Measurements from ENCODE around the gene COX15. TPM values are rescaled to one million over a fixed set of nuclear protein-coding genes. Genes with fewer than 3 reads are reported as not detected.

Gene COX15
- polyA plus RNA-seq (2011; rRNA removed) (16.3 and 19.3 TPM in 2 replicates), polyA minus RNA-seq (2011; rRNA and poly(A)+ RNA removed) (8.5 and 10.4 TPM in 2 replicates)

DNA sequence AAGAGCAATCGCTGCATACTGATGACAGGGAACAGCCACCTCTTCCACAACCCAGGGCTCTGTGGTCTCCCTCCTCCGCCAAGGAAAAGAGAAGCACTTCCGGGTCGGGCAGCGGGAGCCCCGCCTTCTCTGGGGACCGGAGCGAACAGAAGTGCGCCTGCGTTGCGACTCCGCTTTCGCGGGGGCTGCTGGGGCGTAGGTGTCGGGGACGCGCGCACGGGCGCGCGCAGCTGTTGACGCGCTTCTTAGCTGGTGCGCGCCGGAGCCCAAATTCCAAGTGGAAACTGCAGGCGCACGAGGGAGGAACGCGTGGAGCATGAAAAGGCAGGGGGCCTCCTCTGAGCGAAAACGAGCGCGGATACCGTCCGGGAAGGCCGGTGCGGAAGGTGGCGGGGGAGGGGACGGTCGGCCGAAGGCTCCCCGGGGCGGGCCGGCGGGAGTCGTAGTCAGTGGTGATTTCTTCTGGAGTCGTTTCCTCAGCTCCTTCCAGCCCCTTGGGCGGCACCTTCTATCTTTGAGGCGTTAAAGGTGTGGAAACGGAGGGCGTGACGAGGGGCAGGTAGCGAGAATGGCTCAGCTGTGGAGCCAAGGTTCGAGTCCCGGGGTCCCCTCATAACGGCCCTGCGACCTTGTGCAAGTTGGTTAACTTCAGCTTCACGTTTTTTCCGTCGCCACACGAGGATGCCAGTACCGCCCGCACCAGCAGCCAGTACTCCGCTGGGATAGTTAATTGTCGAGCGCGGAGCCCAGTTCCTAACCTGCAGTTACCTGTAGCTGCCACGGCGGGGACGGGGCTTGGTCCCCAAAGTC is at the start of gene COX15, which contains the start of gene CUTC:
TSS of gene COX15 (minus strand) at position 95 of the 810 bp plus-strand sequence. CDS start at position 17, 78 bp downstream.
TSS of gene CUTC (plus strand) at position 202 of the 810 bp plus-strand sequence. CDS start at position 317, 115 bp downstream.
- TF ChIP-seq, protein P1, sequence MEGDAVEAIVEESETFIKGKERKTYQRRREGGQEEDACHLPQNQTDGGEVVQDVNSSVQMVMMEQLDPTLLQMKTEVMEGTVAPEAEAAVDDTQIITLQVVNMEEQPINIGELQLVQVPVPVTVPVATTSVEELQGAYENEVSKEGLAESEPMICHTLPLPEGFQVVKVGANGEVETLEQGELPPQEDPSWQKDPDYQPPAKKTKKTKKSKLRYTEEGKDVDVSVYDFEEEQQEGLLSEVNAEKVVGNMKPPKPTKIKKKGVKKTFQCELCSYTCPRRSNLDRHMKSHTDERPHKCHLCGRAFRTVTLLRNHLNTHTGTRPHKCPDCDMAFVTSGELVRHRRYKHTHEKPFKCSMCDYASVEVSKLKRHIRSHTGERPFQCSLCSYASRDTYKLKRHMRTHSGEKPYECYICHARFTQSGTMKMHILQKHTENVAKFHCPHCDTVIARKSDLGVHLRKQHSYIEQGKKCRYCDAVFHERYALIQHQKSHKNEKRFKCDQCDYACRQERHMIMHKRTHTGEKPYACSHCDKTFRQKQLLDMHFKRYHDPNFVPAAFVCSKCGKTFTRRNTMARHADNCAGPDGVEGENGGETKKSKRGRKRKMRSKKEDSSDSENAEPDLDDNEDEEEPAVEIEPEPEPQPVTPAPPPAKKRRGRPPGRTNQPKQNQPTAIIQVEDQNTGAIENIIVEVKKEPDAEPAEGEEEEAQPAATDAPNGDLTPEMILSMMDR (IDR thresholded peaks at IDR 0.05; ENCODE audit: insufficient read depth, low read depth, low read length), result peak; percentile 45
- CTCF ChIA-PET, result interaction anchor here (0.5 to 3.5 kb wide), 15 partner anchors 8 to 465 kb away, joined by 3 to 23 read pairs (median 4); no protein-coding TSS in a partner anchor

DNA sequence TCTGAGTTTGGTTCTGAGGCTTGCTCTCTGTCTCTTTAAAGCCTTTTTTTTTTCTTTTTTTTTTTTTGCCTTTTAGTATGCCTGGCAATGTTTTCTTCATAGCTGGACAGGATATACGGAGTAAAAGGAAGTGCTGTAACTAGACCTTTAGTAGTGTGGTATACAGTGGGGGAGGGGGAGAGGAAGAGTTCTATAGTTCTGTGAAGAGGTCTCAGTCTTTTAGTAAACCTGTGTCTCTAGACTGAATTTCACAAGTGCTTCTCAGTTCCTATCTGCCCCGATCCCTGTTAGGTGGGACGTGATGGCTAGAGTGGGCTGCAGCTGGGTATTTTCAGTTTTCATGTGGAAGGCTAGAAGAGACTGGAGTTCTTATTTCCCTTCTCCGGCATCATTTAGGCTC is 47.4 kb upstream of the COX15 start:
- Histone ChIP-seq H3K36me3 (ENCODE audit: control insufficient read depth, insufficient read depth, low read length) (no peaks in the 10 kb centered on the region), H3K27me3 (ENCODE audit: control insufficient read depth, insufficient read depth, low read length) (no peaks in the 10 kb centered on the region), H3K4me3 (ENCODE audit: low read depth, low read length) (peak overlapping the region; percentile 16; the same call in 1 of the 2 replicates)
- ChIA-PET POLR2A (interaction anchor here (0.5 kb wide), 1 partner anchor 390 kb away, joined by 8 read pairs; no protein-coding TSS in a partner anchor), CTCF (no interaction called here)
- no peak for DNase-seq (ENCODE audit: low read depth)
- TF ChIP-seq, protein P1 (IDR thresholded peaks at IDR 0.05; ENCODE audit: insufficient read depth, low read depth, low read length), result no peak

More for the DNA sequence above, at the start of gene COX15, which contains the start of gene CUTC:
- peak; percentile 80 for DNase-seq (ENCODE audit: low read depth)
- POLR2A ChIA-PET, result interaction anchor here (0.6 to 1.0 kb wide), 2 partner anchors 8 to 73 kb away, joined by 5 to 6 read pairs; partner anchors contain the start of gene ENTPD7
- Histone ChIP-seq H3K27me3 (ENCODE audit: control insufficient read depth, insufficient read depth, low read length) (no peaks in the 10 kb centered on the region), H3K36me3 (ENCODE audit: control insufficient read depth, insufficient read depth, low read length) (peaks cover 2% of the 10 kb centered on the region; the same call in 1 of the 2 replicates), H3K4me3 (ENCODE audit: low read depth, low read length) (peak within 1 kb of the TSS; percentile 88)

DNA sequence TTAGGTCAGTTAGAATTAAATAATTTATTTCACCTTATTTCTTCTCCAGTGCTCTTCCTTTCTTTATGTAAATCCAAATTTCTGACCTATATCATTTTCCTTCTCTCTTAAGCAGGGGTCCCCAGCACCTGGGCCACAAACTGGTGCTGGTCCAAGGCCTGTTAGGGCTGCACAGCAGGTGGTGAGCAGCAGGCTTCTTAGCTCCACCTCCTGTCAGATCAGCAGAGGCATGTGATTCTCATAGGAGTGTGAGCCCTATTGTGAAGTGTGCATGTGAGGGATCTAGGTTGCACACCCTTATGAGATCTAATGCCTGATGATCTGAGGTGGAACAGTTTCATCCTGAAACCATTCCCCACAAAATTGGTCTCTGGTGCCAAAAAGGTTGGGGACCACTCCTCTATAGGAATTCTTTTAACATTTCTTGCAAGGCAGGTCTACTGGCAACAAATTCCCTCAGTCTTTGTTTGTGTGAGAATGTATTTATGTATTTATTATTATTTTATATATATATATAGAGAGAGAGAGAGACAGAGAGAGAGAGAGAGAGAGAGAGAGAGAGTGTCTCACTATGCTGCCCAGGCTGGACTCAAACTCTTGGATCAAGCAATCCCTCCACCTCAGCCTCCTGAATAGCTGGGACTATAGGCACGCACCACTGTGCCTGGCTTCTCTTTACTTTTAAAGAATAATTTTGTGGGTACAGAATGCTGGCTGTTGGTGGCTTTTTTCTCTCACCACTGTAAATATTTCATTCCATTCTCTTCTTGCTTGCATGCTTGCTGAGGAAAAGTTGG is 46.2 kb upstream of the COX15 start:
- CTCF ChIA-PET, result no interaction called here
- POLR2A ChIA-PET, result no interaction called here
- Histone ChIP-seq H3K27me3 (ENCODE audit: control insufficient read depth, insufficient read depth, low read length) (no peaks in the 10 kb centered on the region), H3K36me3 (ENCODE audit: control insufficient read depth, insufficient read depth, low read length) (no peaks in the 10 kb centered on the region), H3K4me3 (ENCODE audit: low read depth, low read length) (no peak overlapping the region)
- DNase-seq (ENCODE audit: low read depth), result no peak
- TF ChIP-seq, protein P1 (IDR thresholded peaks at IDR 0.05; ENCODE audit: insufficient read depth, low read depth, low read length), result no peak

DNA sequence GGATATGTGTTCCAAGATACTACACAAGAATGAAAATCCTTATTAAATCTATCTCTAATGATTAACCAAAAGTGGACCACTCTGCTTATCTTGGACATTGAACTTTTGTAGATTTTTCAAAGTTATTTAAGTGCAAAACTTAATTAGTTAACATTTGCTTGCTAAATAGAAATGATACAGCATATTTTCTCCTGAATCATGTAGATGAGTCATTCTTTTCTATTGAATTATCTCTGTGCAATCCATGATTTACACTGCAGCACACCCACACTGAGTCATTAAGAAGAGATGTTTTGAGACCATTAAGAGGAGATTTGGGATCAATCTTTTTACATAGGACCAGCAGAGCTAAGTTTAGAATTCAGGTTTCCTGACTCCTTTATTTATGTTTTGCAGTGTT is 43.9 kb upstream of the COX15 start:
- POLR2A ChIA-PET, result no interaction called here
- no peaks in the 10 kb centered on the region for H3K36me3 ChIP-seq (ENCODE audit: control insufficient read depth, insufficient read depth, low read length)
- CTCF ChIA-PET, result interaction anchor here (0.6 to 1.1 kb wide), 2 partner anchors 8 to 70 kb away, joined by 3 read pairs; no protein-coding TSS in a partner anchor

More for the DNA sequence above, 43.9 kb upstream of the COX15 start:
- peak; percentile 83 for DNase-seq (ENCODE audit: low read depth)
- TF ChIP-seq, protein P1 (IDR thresholded peaks at IDR 0.05; ENCODE audit: insufficient read depth, low read depth, low read length), result no peak
- H3K4me3 ChIP-seq (ENCODE audit: low read depth, low read length), result no peak overlapping the region
- no peaks in the 10 kb centered on the region for H3K27me3 ChIP-seq (ENCODE audit: control insufficient read depth, insufficient read depth, low read length)

Data from BJ (cell line).